Measurements from ENCODE around the gene COL12A1. TPM values are rescaled to one million over a fixed set of nuclear protein-coding genes. Genes with fewer than 3 reads are reported as not detected.

COL12A1 gene
- total and polyA plus RNA-seq, 2 donors (not counting 1 experiment from before 2014, with no cell fraction given) = not detected

DNA sequence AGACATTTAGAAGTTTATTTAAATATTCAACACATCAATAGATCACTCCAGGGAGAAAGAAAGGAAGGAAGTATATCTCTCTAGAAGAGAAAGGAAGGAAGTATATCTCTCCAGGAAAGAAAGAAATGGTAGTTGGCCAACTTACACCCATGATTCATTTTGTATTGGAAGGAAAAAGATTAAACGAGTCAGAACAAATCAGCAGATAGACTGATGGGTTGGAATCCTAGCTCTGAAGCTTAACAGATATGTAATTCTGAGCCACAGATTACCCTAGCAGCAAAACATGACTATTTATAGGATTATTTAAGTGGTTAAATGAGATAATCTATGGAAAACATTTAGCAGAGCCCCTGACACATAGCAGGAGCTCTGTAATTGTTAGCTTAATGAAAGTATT lies 27.1 kb downstream of the COL12A1 start:
- H3K27me3 ChIP-seq (replicated peaks in 1 of 4; ENCODE audit: control extremely low read depth in 1 of 4, control insufficient read depth in 3 of 4, insufficient read depth in 4 of 4, low read length in 3 of 4) = peaks cover 0 to 5% (median 0%) of the 10 kb centered on the region in 4 experiments
- no peaks in the 10 kb centered on the region for H4K20me1 ChIP-seq (ENCODE audit: control insufficient read depth, insufficient read depth, low read length, poor library complexity, severe bottlenecking)
- ATAC-seq (ENCODE audit: low read depth) (no peak), DNase-seq (no peak)
- no peak overlapping the region for H2AFZ ChIP-seq (ENCODE audit: insufficient read depth, low read depth, low read length, poor library complexity, severe bottlenecking)
- H3K9me3 ChIP-seq (ENCODE audit: control extremely low read depth in 1 of 3, control insufficient read depth in 2 of 3, insufficient read depth in 1 of 3, low read length in 2 of 3) = no peaks in the 10 kb centered on the region
- Mint-ChIP-seq H3K4me1 (no peaks in the 10 kb centered on the region), H3K4me3 (no peak overlapping the region), H3K27me3 (peaks cover 16% of the 10 kb centered on the region), H3K27ac (no peak overlapping the region), H3K9me3 (ENCODE audit: insufficient read depth) (no peaks in the 10 kb centered on the region)
- intact Hi-C loops (cut with micrococcal nuclease) = no loop called here
- H3K4me2 ChIP-seq (replicated peaks; ENCODE audit: low read depth, low read length, poor library complexity, severe bottlenecking) = no peak overlapping the region
- TF ChIP-seq, protein P1, sequence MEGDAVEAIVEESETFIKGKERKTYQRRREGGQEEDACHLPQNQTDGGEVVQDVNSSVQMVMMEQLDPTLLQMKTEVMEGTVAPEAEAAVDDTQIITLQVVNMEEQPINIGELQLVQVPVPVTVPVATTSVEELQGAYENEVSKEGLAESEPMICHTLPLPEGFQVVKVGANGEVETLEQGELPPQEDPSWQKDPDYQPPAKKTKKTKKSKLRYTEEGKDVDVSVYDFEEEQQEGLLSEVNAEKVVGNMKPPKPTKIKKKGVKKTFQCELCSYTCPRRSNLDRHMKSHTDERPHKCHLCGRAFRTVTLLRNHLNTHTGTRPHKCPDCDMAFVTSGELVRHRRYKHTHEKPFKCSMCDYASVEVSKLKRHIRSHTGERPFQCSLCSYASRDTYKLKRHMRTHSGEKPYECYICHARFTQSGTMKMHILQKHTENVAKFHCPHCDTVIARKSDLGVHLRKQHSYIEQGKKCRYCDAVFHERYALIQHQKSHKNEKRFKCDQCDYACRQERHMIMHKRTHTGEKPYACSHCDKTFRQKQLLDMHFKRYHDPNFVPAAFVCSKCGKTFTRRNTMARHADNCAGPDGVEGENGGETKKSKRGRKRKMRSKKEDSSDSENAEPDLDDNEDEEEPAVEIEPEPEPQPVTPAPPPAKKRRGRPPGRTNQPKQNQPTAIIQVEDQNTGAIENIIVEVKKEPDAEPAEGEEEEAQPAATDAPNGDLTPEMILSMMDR (IDR thresholded peaks at IDR 0.05) = no peak
- no peak for TF ChIP-seq EZH2 (IDR thresholded peaks at IDR 0.05; ENCODE audit: borderline replicate concordance, insufficient read depth, low read depth, low read length, poor library complexity, severe bottlenecking)
- H3K4me1 ChIP-seq (ENCODE audit: control insufficient read depth in 2 of 2, insufficient read depth in 2 of 2, low read length in 2 of 2) = no peaks in the 10 kb centered on the region
- no peak overlapping the region for H3K9ac ChIP-seq (ENCODE audit: low read length)
- CTCF ChIA-PET = no interaction called here
- H3K79me2 ChIP-seq (ENCODE audit: control insufficient read depth, insufficient read depth, low read length) = no peaks in the 10 kb centered on the region
- POLR2A ChIA-PET = no interaction called here
- no peaks in the 10 kb centered on the region for H3K36me3 ChIP-seq (replicated peaks in 1 of 2; ENCODE audit: control extremely low read depth in 1 of 2, control insufficient read depth in 1 of 2, extremely low read depth in 1 of 2, insufficient read depth in 2 of 2, low read length in 1 of 2)
- no peak overlapping the region for H3K27ac ChIP-seq (ENCODE audit: low read length in 2 of 2)
- WGBS (ENCODE audit: insufficient coverage) = no CpG with 5 or more reads among the region's 1 CpG
- H3K4me3 ChIP-seq (ENCODE audit: control extremely low read depth in 1 of 5, extremely low read depth in 1 of 5, insufficient read depth in 1 of 5, low read depth in 2 of 5, low read length in 4 of 5) = no peak overlapping the region

DNA sequence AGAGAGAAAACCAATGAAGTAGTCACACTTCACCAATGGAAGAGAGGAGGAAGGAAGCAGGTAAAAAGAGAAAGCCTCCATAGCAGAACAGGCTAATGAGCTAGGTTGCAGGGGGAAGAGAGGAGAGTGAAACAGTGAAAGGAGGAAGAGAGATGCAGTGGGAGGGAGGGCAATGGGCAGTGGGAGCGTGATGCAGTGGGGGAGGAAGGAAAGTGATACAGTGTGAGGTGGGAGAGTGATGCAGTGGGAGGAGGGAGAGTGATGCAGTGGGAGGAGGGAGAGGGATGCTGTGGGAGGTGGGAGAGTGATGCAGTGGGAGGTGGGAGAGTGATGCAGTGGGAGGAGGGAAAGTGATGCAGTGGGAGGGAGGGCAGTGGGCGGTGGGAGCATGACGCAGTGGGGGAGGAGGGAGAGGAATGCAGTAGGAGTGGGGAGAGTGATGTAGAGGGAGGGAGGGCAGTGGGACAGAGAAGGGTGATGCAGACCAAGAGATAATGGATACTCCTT lies 29.7 kb downstream of the COL12A1 start:
- Mint-ChIP-seq H3K27ac (no peak overlapping the region), H3K9me3 (ENCODE audit: insufficient read depth) (no peaks in the 10 kb centered on the region), H3K4me3 (no peak overlapping the region), H3K27me3 (peaks cover 11% of the 10 kb centered on the region), H3K4me1 (no peaks in the 10 kb centered on the region)
- 63% methylated on average over 1 of the region's 3 CpGs for WGBS (ENCODE audit: insufficient coverage)
- H3K27me3 ChIP-seq (replicated peaks in 1 of 4; ENCODE audit: control extremely low read depth in 1 of 4, control insufficient read depth in 3 of 4, insufficient read depth in 4 of 4, low read length in 3 of 4) = peaks cover 0 to 5% (median 0%) of the 10 kb centered on the region in 4 experiments
- H3K9me3 ChIP-seq (ENCODE audit: control extremely low read depth in 1 of 3, control insufficient read depth in 2 of 3, insufficient read depth in 1 of 3, low read length in 2 of 3) = no peaks in the 10 kb centered on the region
- CTCF ChIA-PET = interaction anchor here (0.6 kb wide), 1 partner anchor 1488 kb away, joined by 3 read pairs; no protein-coding TSS in a partner anchor
- no peaks in the 10 kb centered on the region for H4K20me1 ChIP-seq (ENCODE audit: control insufficient read depth, insufficient read depth, low read length, poor library complexity, severe bottlenecking)
- no peak overlapping the region for H3K4me2 ChIP-seq (replicated peaks; ENCODE audit: low read depth, low read length, poor library complexity, severe bottlenecking)
- ATAC-seq (ENCODE audit: low read depth) (no peak), DNase-seq (no peak)
- no peak overlapping the region for H3K4me3 ChIP-seq (ENCODE audit: control extremely low read depth in 1 of 5, extremely low read depth in 1 of 5, insufficient read depth in 1 of 5, low read depth in 2 of 5, low read length in 4 of 5)
- H2AFZ ChIP-seq (ENCODE audit: insufficient read depth, low read depth, low read length, poor library complexity, severe bottlenecking) = no peak overlapping the region
- H3K9ac ChIP-seq (ENCODE audit: low read length) = no peak overlapping the region
- no peak overlapping the region for H3K27ac ChIP-seq (ENCODE audit: low read length in 2 of 2)
- TF ChIP-seq, protein P1 (IDR thresholded peaks at IDR 0.05) = no peak
- no peaks in the 10 kb centered on the region for H3K4me1 ChIP-seq (ENCODE audit: control insufficient read depth in 2 of 2, insufficient read depth in 2 of 2, low read length in 2 of 2)
- H3K36me3 ChIP-seq (replicated peaks in 1 of 2; ENCODE audit: control extremely low read depth in 1 of 2, control insufficient read depth in 1 of 2, extremely low read depth in 1 of 2, insufficient read depth in 2 of 2, low read length in 1 of 2) = no peaks in the 10 kb centered on the region
- POLR2A ChIA-PET = no interaction called here
- H3K79me2 ChIP-seq (ENCODE audit: control insufficient read depth, insufficient read depth, low read length) = no peaks in the 10 kb centered on the region
- intact Hi-C loops (cut with micrococcal nuclease) = no loop called here

Data from B cell (primary cell).